Liver (tissue), 9 donors: Measurements from ENCODE around the gene FBXO47. TPM values are rescaled to one million over a fixed set of nuclear protein-coding genes. Genes with fewer than 3 reads are reported as not detected.

Source experiments
- DNase-seq: peaks from one replicate; pipeline ENCODE4 v3.0.0-alpha.2; 2017; ENCODE audit warnings: low spot score
- H3K27ac ChIP-seq, 2 donors: one replicate each; pipeline ENCODE4 v1.7.0; 2013; ENCODE audit warnings: inconsistent platforms in 2 of 2, low read length in 2 of 2, control low read depth in 1 of 2, low read depth in 1 of 2, mild to moderate bottlenecking in 1 of 2
- H3K27me3 ChIP-seq, 4 donors: one replicate each; pipeline versions ENCODE4 v1.6.1 to v1.7.0; 2013; ENCODE audit warnings: low read length in 3 of 4, inconsistent platforms in 1 of 4, mild to moderate bottlenecking in 1 of 4, moderate library complexity in 1 of 4; ENCODE audit not compliant: control insufficient read depth in 4 of 4, insufficient read depth in 4 of 4
- H3K36me3 ChIP-seq, 4 donors: one replicate each; pipeline versions ENCODE4 v1.6.1 to v1.7.0; 2013; ENCODE audit warnings: low read length in 3 of 4, mild to moderate bottlenecking in 3 of 4, low read depth in 1 of 4, moderate library complexity in 1 of 4; ENCODE audit not compliant: control insufficient read depth in 4 of 4, insufficient read depth in 3 of 4
- H3K4me1 ChIP-seq, 4 donors: one replicate each; pipeline versions ENCODE4 v1.6.1 to v1.7.0; 2013; ENCODE audit warnings: low read length in 3 of 4, mild to moderate bottlenecking in 3 of 4, moderate library complexity in 1 of 4; ENCODE audit not compliant: control insufficient read depth in 4 of 4, insufficient read depth in 4 of 4
- H3K4me3 ChIP-seq, 3 donors: one replicate each; pipeline versions ENCODE4 v1.6.1 to v1.7.0; 2013; ENCODE audit warnings: low read length in 3 of 3, control low read depth in 1 of 3, low read depth in 1 of 3, mild to moderate bottlenecking in 1 of 3
- H3K9ac ChIP-seq, 2 donors: one replicate each; pipeline ENCODE4 v1.7.0; 2013; ENCODE audit warnings: low read length in 2 of 2, mild to moderate bottlenecking in 2 of 2, moderate library complexity in 2 of 2, control low read depth in 1 of 2, low read depth in 1 of 2
- H3K9me3 ChIP-seq, 4 donors: one replicate each; pipeline versions ENCODE4 v1.6.1 to v1.7.0; 2013; ENCODE audit warnings: low read length in 3 of 4; ENCODE audit not compliant: control insufficient read depth in 4 of 4
- ATF3 ChIP-seq: IDR thresholded peaks from 2 replicates; pipeline ENCODE4 v1.6.1; 2016; ENCODE audit warnings: antibody characterized with exemption
- EGR1 ChIP-seq, 2 donors: IDR thresholded peaks; 2 replicates each; pipeline ENCODE4 v1.6.1; 2016 to 2018; ENCODE audit warnings: antibody characterized with exemption in 2 of 2, low read depth in 2 of 2
- FOXA1 ChIP-seq: IDR thresholded peaks from 2 replicates; pipeline ENCODE4 v1.6.1; 2016; ENCODE audit warnings: antibody characterized with exemption
- FOXA2 ChIP-seq: IDR thresholded peaks from 2 replicates; pipeline ENCODE4 v1.6.1; 2016; ENCODE audit warnings: antibody characterized with exemption
- GABPA ChIP-seq, 2 donors: IDR thresholded peaks in 1 of 2; conservative IDR thresholded peaks in 1 of 2; 2 replicates each; pipeline ENCODE4 v1.6.1; 2016; ENCODE audit warnings: antibody characterized with exemption in 2 of 2, mild to moderate bottlenecking in 1 of 2, moderate library complexity in 1 of 2
- HNF4A ChIP-seq, 2 donors: conservative IDR thresholded peaks; 2 replicates each; pipeline ENCODE4 v1.6.1; 2016; ENCODE audit warnings: antibody characterized with exemption in 2 of 2, mild to moderate bottlenecking in 2 of 2
- HNF4G ChIP-seq: IDR thresholded peaks from 2 replicates; pipeline ENCODE4 v1.6.1; 2016; ENCODE audit warnings: antibody characterized with exemption
- JUND ChIP-seq, 2 donors: IDR thresholded peaks; 2 replicates each; pipeline ENCODE4 v1.6.1; 2016; ENCODE audit warnings: antibody characterized with exemption in 2 of 2
- NR2F2 ChIP-seq: IDR thresholded peaks from 2 replicates; pipeline ENCODE4 v1.6.1; 2016; ENCODE audit warnings: antibody characterized with exemption
- RAD21 ChIP-seq, 2 donors: IDR thresholded peaks; 2 replicates each; pipeline ENCODE4 v1.6.1; 2016; ENCODE audit warnings: antibody characterized with exemption in 2 of 2, mild to moderate bottlenecking in 2 of 2
- REST ChIP-seq: IDR thresholded peaks from 2 replicates; pipeline ENCODE4 v1.6.1; 2016; ENCODE audit warnings: antibody characterized with exemption, mild to moderate bottlenecking
- RXRA ChIP-seq, 2 donors: IDR thresholded peaks; 2 replicates each; pipeline ENCODE4 v1.6.1; 2017 to 2018; ENCODE audit warnings: antibody characterized with exemption in 2 of 2, mild to moderate bottlenecking in 1 of 2
- SP1 ChIP-seq: IDR thresholded peaks from 2 replicates; pipeline ENCODE4 v1.6.1; 2018; ENCODE audit warnings: antibody characterized with exemption, mild to moderate bottlenecking
- TAF1 ChIP-seq: conservative IDR thresholded peaks from 2 replicates; pipeline ENCODE4 v1.6.1; 2016; ENCODE audit warnings: antibody characterized with exemption, mild to moderate bottlenecking
- YY1 ChIP-seq: IDR thresholded peaks from 2 replicates; pipeline ENCODE4 v1.6.1; 2016; ENCODE audit warnings: antibody characterized with exemption, mild to moderate bottlenecking
- WGBS: extraction: QIAGEN DNeasy Blood & Tissue Kit; methylation state at CpG from one replicate; pipeline ENCODE4 v1.1.7; 2013; 5-methylcytosine and 5-hydroxymethylcytosine counted together
- polyA plus RNA-seq, 2 donors: library from polyadenylated mRNA; stranded (reverse) in 1 of 2; unstranded in 1 of 2; fragments of 200-250 nt in 1 of 2; fragments of >200 nt in 1 of 2; fragmentation: Nextera tagmentation in 1 of 2; extraction: Ambion mirVana in 1 of 2; gene quantifications; one replicate each; pipeline versions ENCODE4 v1.2.1 to v1.2.3, GENCODE V29; 2013 to 2015
- total RNA-seq, 2 donors: library from RNA; depleted of rRNA; stranded (reverse); fragments of >200 nt; gene quantifications; one replicate each; pipeline ENCODE4 v1.2.3, GENCODE V29; 2014
- TF ChIP-seq, protein P1 (sequence below): IDR thresholded peaks from 2 replicates; pipeline ENCODE4 v1.6.1; 2016; ENCODE audit warnings: antibody characterized with exemption
- TF ChIP-seq, protein P2 (sequence below): IDR thresholded peaks from 2 replicates; pipeline ENCODE4 v1.6.1; 2016; ENCODE audit warnings: antibody characterized with exemption
- TF ChIP-seq, protein P3 (sequence below): fragments of 150-350 bp; IDR thresholded peaks from 2 replicates; pipeline ENCODE4 v1.5.1; 2017; ENCODE audit warnings: improper control_type of control experiment, low read depth, low read length; ENCODE audit not compliant: missing input control
- donor health status: healthy.
- donor health status: healthy.
- donor health status: healthy.
- donor health status: healthy.
- donor health status: healthy.

Gene FBXO47
- total and polyA plus RNA-seq, 4 donors: not detected

GRCh38 chr17:39009581-39010001 is 42.4 kb upstream of the FBXO47 start (continued):
- TF ChIP-seq FOXA2: no peak
- no peak for TF ChIP-seq SP1
- TF ChIP-seq RAD21 (IDR thresholded peaks at IDR 0.05): no peak
- TF ChIP-seq HNF4G: no peak

GRCh38 chr17:39008633-39009032 is 41.4 kb upstream of the FBXO47 start:
- Histone ChIP-seq H3K27me3 (no peaks in the 10 kb centered on the region), H3K4me1 (no peaks in the 10 kb centered on the region), H3K9ac (no peak overlapping the region), H3K27ac (no peak overlapping the region), H3K9me3 (peaks cover 0 to 3% (median under 1%) of the 10 kb centered on the region in 4 donors), H3K4me3 (no peak overlapping the region), H3K36me3 (no peaks in the 10 kb centered on the region)
- no peak for TF ChIP-seq HNF4A (conservative IDR thresholded peaks at IDR 0.05)
- TF ChIP-seq, protein P1, sequence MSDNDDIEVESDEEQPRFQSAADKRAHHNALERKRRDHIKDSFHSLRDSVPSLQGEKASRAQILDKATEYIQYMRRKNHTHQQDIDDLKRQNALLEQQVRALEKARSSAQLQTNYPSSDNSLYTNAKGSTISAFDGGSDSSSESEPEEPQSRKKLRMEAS: no peak
- TF ChIP-seq JUND (IDR thresholded peaks at IDR 0.05): no peak
- no peak for TF ChIP-seq SP1
- no peak for TF ChIP-seq REST
- TF ChIP-seq FOXA2: no peak
- no peak for TF ChIP-seq YY1
- TF ChIP-seq ATF3: no peak
- no peak for TF ChIP-seq RXRA (IDR thresholded peaks at IDR 0.05)
- no peak for TF ChIP-seq HNF4G
- TF ChIP-seq, protein P2, sequence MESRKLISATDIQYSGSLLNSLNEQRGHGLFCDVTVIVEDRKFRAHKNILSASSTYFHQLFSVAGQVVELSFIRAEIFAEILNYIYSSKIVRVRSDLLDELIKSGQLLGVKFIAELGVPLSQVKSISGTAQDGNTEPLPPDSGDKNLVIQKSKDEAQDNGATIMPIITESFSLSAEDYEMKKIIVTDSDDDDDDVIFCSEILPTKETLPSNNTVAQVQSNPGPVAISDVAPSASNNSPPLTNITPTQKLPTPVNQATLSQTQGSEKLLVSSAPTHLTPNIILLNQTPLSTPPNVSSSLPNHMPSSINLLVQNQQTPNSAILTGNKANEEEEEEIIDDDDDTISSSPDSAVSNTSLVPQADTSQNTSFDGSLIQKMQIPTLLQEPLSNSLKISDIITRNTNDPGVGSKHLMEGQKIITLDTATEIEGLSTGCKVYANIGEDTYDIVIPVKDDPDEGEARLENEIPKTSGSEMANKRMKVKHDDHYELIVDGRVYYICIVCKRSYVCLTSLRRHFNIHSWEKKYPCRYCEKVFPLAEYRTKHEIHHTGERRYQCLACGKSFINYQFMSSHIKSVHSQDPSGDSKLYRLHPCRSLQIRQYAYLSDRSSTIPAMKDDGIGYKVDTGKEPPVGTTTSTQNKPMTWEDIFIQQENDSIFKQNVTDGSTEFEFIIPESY: no peak
- TF ChIP-seq FOXA1: no peak
- no peak for TF ChIP-seq RAD21 (IDR thresholded peaks at IDR 0.05)
- TF ChIP-seq EGR1 (IDR thresholded peaks at IDR 0.05; ENCODE audit: low read depth in 2 of 2): no peak
- TF ChIP-seq, protein P3, sequence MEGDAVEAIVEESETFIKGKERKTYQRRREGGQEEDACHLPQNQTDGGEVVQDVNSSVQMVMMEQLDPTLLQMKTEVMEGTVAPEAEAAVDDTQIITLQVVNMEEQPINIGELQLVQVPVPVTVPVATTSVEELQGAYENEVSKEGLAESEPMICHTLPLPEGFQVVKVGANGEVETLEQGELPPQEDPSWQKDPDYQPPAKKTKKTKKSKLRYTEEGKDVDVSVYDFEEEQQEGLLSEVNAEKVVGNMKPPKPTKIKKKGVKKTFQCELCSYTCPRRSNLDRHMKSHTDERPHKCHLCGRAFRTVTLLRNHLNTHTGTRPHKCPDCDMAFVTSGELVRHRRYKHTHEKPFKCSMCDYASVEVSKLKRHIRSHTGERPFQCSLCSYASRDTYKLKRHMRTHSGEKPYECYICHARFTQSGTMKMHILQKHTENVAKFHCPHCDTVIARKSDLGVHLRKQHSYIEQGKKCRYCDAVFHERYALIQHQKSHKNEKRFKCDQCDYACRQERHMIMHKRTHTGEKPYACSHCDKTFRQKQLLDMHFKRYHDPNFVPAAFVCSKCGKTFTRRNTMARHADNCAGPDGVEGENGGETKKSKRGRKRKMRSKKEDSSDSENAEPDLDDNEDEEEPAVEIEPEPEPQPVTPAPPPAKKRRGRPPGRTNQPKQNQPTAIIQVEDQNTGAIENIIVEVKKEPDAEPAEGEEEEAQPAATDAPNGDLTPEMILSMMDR: no peak
- TF ChIP-seq NR2F2: no peak
- no peak for TF ChIP-seq TAF1
- TF ChIP-seq GABPA (IDR thresholded peaks at IDR 0.05 in 1 of 2, conservative IDR thresholded peaks at IDR 0.05 in 1 of 2): no peak
- WGBS: 58% methylated on average over 2 of the region's 2 CpGs
- DNase-seq: no peak
